Dermis microvascular lymphatic vessel endothelial cell (primary cell): ENCODE results near the gene TDRD10. TPM values are rescaled to one million over a fixed set of nuclear protein-coding genes. Genes with fewer than 3 reads are reported as not detected.

Source experiments
- DNase-seq, 2 donors: peaks; one replicate each; pipeline versions ENCODE4 v3.0.0 to v3.0.0-alpha.2; 2010; ENCODE audit warnings: low read depth in 2 of 2
- total RNA-seq: library from RNA; depleted of rRNA; stranded (reverse); fragments of >200 nt; gene quantifications from 2 replicates; pipeline ENCODE4 v1.2.1, GENCODE V29; 2014

The TDRD10 gene
- total RNA-seq, 1 donor from 2014 or later = 3.5 TPM

DNA sequence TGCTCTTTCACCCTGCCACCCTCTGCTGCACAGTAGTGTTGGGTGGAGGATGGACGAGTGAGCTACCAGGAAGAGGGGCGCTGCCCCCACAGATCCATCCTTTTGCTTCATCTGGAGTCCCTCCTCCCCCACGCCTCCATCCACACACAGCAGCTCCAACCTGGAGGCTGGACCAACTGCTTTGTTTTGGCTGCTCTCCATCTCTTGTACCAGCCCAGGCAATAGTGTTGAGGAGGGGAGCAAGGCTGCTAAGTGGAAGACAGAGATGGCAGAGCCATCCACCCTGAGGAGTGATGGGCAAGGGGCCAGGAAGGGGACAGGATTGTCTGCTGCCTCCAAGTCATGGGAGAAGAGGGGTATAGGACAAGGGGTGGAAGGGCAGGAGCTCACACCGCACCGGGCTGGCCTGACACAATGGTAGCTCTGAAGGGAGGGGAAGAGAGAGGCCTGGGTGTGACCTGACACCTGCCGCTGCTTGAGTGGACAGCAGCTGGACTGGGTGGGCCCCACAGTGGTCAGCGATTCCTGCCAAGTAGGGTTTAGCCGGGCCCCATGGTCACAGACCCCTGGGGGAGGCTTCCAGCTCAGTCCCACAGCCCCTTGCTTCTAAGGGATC lies 74.0 kb downstream of the TDRD10 start:
- no peak for DNase-seq

- DNase-seq = no peak
These were observed 75.5 kb downstream of the TDRD10 start for GRCh38 chr1:154577346-154578057.

DNA sequence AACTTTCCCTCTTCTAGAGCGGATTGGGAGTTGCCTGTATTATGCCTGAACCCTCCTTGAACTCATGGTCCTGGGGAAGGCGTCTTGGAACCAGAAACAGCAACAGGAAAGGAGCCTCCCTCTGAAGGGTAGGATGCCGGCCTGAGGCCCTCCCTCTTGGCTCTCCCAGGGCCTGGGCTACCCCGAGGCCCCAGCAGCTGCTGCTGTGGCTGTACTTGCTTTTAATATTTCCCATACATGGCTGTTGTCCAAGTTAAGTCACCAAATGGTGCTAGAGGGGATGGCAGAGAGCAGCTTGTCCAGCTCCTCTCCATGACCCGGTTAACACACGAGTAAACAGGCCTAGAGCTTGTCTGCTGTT lies 76.0 kb downstream of the TDRD10 start:
- DNase-seq = no peak

DNA sequence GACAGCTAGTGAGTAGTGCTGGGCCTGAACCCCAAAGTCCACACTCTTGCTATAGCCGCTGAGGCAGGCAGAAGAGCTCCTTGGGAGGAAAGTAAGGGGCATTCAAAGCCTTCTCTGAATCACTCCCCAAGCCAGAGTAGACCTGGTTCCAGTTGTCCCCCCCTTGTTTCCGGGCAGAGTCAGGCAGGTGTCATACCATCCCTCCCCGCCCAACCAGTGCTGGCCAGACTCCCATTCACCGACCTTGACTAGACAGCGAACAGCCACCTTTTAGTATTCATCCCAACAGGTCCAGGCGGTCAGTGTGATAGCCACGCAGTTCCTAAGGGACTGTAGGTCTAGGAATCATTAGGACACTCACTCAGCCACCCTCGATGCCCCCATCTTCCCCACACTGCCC lies 77.4 kb downstream of the TDRD10 start:
- no peak for DNase-seq

DNA sequence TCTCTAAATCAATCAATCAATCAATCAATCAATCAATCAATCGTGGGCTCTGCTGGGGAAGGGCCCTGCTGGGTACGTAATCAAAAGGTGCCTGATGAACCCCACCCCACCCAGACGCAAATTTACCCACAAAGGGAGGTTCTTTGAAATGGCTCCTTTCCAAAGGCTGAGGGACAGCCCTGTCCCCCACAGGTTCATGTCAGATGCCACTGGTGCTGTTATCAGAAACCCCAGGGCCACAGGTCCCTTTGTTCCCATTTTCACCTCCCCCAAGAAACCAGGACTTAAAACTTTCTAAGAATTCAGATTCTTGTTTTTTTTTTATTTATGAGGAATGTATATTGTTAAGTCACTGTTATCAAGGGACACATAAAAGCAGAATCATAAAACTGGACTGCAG lies 79.7 kb downstream of the TDRD10 start:
- no peak for DNase-seq

DNA sequence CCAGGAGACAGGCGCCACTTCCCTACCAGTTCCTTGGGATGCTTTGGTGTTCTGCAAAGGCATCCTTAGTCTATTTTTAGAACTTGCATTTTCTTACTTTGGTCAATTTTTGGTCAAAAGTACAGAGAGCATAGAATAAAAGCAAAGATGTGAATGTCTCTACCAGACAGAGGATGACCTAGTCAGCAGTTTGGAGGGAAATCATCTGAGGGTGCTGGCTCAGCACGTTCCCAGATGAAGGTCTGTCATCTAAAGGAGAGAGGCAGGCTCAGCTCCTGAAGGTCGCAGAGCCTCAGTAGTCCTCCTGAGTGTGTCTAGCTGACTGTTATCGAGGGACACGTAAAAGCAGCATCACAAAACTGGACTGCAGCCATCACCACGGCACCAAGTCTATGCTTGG lies 80.9 kb downstream of the TDRD10 start:
- no peak for DNase-seq

- DNase-seq = peak in 1 of 2 donors; percentile 65
These were observed 81.8 kb downstream of the TDRD10 start for GRCh38 chr1:154583773-154584172.

DNA sequence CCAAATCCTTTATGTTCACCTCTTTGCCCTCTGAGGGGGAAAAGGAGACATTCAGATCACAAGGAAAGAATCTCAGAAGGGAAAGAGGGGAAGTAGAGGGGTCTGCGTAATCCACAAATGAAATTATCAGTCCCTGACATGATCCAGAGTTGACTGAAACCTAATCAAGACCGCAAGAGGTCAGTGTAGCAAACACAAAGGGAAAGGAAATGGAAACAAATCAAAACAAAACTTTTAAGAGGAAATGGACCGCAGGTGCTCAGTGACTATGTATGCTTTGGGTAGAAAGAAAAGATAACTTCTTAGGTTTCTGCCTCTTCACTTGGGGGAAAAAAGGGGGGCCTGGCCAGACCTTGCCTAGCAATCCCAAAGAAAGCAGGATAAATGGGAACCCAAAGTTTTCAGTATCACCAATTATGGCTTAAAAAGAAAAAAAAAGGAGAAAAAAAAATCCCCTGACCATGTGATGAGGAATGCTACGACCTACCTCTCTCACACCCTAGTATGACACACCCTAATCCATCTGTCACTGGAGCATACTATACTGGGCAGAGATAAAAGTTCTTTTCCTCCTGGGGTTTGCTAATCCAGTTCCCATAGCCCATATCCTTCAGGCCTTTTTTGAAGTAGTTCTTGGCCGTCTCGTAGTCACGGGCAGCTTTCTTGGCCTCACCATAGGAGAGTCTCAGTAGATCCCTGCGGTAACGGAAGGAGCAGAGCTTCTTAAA lies 82.4 kb downstream of the TDRD10 start:
- peak; percentile 39 to 72 for DNase-seq

- DNase-seq = no peak
These were observed 84.2 kb downstream of the TDRD10 start for GRCh38 chr1:154586231-154586630.

- no peak for DNase-seq
These were observed 84.6 kb downstream of the TDRD10 start for GRCh38 chr1:154586641-154587040.

DNA sequence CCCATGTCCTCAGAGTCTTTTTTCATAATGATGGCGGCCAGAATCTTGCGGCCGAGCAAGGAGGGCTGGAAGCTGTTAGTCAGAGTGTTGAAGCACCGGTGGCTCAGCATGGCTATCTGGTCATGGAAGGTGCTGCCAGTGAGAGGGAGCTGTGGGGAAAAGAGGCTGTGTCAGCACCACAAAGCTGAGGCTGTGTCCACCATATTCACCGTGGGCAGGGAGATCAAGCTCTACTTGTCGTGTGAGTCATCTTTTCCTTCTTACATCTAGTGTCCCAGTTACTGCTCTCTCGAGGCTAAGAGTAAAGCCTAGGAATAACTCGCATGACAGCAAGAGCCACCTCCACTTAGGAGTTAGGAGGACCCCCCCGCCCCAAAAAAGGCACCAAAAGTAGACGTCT lies 87.8 kb downstream of the TDRD10 start:
- DNase-seq = no peak

DNA sequence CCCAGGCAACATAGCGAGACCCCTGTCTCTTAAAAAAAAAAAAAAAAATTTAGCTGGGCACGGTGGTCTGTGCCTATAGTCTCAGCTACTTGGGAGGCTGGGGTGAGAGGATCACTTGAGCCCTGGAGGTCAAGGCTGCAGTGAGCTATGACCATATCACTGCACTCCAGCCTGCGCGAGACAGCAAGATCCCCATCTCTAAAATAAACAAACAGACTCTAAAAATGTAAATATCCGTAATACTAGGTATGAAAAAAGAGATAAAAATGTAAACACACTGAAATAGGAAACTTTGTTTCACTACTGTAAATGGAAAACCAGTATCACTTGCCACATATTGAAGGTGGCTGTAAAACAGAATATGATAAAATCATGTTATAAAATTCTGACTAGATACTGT lies 88.7 kb downstream of the TDRD10 start:
- DNase-seq = no peak

GRCh38 chr1:154591206-154591605 lies 89.2 kb downstream of the TDRD10 start:
- DNase-seq = no peak

DNA sequence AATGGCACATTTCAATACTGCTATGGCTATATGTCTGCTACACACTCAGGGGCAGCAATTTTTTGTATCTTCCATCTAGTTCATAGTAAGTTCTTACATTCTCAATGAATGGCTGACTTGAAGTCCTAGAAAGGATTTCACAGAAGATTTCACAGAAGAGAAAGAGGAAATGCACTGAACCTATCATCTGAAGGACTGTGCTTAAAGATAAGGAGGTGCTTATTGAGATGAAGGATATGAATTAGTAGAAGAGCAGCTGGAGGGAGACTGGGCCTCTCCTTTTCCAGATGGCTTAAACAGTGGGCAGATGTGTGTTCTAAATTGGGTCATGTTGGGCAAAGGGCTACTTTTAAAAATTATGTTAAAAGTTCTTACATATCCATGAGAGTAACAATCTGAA lies 91.4 kb downstream of the TDRD10 start:
- no peak for DNase-seq

DNA sequence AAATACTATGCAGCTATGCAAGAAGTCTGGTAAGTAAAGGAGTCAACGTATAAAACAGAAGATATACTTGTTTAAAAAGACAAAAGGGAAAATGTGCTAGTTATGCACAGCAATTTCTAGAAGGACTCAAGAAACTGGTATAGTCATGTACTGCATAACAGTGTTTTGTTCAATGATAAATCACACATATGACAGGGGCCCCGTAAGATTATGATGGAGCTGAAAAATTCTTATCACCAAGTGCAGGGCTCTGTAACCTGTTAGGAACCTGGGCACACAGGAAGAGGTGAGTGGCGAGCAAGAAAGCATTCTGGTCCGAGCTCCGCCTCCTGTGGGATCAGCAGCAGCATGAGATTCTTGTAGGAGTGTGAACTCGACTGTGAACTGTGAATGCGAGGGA lies 92.8 kb downstream of the TDRD10 start:
- no peak for DNase-seq

GRCh38 chr1:154595621-154596020 lies 93.6 kb downstream of the TDRD10 start:
- DNase-seq = no peak

Other genes with a start within 250 kb of the TDRD10 start
- gene HAX1, start 229.6 kb upstream of the TDRD10 start, total RNA-seq = 80.2 and 83.7 TPM in 2 replicates
- not detected in 2 replicates for gene AQP10, start 181.1 kb upstream of the TDRD10 start, total RNA-seq
- 44.6 and 53.3 TPM in 2 replicates for gene ATP8B2, start 176.7 kb upstream of the TDRD10 start, total RNA-seq
- gene IL6R, start 96.9 kb upstream of the TDRD10 start, total RNA-seq = 11.3 and 12.7 TPM in 2 replicates
- 69.1 and 86.5 TPM in 2 replicates for gene SHE, start 193 bp downstream of the TDRD10 start, total RNA-seq
- gene UBE2Q1, start 56.4 kb downstream of the TDRD10 start, total RNA-seq = 25.9 and 32.0 TPM in 2 replicates
- gene CHRNB2, start 65.6 kb downstream of the TDRD10 start, total RNA-seq = under 0.01 TPM in 1 of 2 replicates, not detected in the other
- 61.1 and 90.5 TPM in 2 replicates for gene ADAR, start 106.0 kb downstream of the TDRD10 start, total RNA-seq